GM11168 (cell line): Measurements from ENCODE around the gene BMAL2.

Source experiments
- in situ Hi-C: fragments of 300-500 bp; cut with MboI; formaldehyde crosslinking; loops from one replicate; pipeline ENCODE4 v1.12.0; 2022; ENCODE audit warnings: low sequenced_read_pairs; ENCODE audit not compliant: unreplicated experiment

BMAL2 gene, protein sequence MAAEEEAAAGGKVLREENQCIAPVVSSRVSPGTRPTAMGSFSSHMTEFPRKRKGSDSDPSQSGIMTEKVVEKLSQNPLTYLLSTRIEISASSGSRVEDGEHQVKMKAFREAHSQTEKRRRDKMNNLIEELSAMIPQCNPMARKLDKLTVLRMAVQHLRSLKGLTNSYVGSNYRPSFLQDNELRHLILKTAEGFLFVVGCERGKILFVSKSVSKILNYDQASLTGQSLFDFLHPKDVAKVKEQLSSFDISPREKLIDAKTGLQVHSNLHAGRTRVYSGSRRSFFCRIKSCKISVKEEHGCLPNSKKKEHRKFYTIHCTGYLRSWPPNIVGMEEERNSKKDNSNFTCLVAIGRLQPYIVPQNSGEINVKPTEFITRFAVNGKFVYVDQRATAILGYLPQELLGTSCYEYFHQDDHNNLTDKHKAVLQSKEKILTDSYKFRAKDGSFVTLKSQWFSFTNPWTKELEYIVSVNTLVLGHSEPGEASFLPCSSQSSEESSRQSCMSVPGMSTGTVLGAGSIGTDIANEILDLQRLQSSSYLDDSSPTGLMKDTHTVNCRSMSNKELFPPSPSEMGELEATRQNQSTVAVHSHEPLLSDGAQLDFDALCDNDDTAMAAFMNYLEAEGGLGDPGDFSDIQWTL

DNA sequence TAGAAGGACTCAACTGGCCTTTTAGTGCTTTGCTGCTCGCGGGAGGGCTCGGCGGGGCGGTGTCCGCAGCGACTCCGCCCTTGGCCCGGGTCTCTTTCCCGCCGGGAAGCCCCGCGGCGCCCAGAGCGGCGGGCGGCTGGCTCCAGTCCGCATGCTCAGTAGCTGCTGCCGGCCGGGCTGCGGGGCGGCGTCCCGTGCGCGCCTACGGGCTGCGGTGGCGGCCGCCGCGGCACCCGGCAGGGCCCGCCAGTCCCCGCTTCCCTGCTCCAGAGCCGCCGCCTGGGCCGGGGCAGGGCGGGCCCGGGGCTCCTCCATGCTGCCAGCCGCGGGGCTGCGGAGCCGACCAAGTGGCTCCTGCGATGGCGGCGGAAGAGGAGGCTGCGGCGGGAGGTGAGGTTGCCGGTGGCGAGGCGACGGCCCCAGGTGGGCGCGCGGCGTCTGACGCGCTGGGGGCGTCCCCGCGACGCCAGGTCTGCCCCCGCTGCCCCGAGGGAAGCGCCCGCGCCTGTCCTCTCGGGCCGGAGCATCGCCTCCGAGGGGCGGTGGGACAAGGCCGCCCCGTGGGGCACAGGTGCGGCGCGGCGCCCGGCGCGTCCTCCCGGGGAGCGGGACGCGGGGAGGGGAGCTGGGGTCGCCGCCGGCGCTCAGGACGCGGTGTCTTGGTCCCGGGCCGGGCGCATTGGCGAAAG is at the start of gene BMAL2:
BMAL2 (plus strand) TSS at position 123 of the 689 bp plus-strand sequence; CDS start at position 360, 237 bp downstream.
- in situ Hi-C loops, result no loop called here

DNA sequence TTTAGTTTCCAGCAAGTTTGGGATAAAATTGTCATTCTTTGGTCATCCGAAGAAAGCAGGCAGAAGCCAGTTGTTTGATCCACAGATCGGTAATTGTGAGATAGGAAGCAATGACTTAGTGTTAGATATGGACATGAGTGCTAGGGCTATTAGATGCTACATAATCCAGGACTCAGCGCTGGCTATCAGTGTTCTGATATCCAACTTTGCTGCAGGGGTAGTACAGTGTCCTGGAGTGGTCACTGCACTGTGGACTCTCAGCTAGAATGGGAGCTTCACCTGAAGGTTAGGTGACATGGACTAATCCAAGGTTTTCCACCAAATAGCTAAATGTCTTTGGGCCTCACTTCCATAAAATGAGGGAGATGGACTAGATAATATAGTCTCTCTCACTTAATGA is 48.6 kb upstream of the BMAL2 start:
- in situ Hi-C loops, result no loop called here

DNA sequence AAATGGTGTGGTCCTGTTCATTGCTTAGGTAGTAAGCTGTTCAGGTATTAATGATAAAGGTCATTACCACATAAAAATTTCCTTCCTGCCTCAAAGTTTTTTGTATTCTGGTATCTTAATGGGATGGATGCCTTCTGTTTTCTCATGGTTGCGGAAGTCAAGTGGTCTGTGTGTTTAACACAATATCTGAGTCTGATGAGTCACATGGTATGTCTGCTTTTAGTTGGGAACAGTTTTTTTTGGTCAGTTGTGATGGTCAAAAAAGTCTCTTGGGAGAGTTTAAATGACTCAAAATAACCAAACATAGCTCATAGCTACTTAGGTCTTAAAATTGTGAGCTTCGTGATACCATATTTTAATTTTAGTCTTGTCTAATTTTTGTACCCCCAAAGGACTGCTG is 47.9 kb upstream of the BMAL2 start:
- in situ Hi-C loops, result no loop called here

DNA sequence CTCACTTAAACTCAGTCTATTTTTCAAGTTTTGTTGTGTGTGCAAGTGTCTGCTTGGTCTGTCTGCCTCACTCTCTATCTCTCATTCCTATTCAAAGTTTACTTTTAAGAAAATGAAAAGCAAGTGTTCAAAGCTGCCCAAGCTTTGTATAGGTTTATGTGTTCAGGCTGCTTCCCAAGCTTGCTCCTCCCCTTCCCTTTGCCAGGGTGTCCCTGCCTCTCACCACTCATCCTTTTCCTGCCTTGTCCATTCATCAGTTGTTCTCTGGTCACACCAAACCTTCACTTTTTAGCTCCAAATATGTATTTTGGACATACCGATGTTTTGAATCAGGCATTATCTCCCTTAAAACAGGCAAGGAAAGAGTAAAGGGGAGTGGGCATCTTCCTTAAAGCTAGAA is 47.2 kb upstream of the BMAL2 start:
- in situ Hi-C loops, result no loop called here

DNA sequence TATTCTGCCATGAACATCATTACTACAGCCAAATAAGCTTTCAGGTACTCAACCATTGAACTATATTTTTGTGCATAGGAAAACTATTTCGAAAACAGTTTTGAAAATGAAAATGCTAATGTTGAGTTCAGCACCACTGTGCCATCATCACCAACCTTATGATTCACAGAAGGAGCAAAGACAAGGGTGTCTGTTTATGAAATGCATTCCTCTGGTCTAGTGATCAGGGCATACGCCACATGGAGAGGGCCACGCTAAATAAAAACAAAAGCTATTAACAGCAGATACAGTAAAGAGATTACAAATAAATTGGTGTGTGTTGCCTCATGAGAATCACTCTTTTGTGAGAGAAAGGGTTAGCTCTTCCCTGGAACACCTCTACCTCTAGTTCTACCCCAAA is 43.2 kb upstream of the BMAL2 start:
- in situ Hi-C loops, result no loop called here

DNA sequence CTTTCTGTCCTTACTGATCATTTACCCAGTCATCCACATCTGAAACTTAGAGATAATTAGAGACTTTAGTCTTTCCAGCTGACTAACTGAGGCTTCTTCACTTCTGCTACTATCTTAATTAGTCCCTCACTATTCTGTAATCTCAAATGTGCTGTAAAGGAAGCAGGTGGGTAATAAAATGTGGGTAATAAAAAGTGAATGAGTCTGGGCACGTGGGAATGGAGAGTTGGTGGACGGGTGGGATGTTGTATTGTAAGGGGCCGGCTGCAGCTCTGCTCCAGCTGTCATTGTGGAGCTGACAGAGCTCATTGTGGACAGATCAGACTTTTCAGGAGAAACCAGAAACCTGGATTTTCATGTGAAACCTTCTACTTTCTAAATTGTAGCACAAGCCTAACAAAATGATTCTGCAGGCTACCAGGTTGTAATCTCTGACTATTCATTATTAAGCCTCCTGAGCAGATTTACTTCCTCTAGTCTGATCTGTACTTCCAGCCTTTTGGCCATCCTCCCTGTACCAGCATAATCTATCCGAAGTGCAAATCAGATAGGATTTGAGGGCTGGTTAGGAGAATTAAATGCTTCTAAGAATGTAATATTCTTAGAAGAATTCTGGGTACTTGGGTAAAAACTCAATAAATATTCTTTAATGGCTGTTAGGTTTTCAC is 42.0 kb upstream of the BMAL2 start:
- in situ Hi-C loops, result no loop called here

DNA sequence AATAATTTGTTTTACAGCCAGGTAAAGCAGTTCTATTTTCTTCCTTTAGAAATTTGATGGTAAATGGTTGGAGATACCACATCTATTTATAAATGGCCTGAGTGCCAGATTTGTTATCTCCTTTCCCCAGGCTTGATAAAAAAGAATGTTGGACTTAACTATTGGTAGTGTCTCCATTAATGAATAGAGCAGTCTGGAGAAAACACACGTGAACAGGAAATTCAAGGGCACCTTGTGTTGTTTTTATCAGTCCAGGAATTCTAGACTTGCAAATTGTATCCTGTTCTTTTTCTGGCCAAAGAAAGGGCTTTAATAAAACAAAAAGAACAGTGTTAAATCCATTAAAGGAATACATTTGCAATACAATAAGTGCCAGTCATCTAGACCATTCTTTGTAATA is 40.8 kb upstream of the BMAL2 start:
- in situ Hi-C loops, result no loop called here

DNA sequence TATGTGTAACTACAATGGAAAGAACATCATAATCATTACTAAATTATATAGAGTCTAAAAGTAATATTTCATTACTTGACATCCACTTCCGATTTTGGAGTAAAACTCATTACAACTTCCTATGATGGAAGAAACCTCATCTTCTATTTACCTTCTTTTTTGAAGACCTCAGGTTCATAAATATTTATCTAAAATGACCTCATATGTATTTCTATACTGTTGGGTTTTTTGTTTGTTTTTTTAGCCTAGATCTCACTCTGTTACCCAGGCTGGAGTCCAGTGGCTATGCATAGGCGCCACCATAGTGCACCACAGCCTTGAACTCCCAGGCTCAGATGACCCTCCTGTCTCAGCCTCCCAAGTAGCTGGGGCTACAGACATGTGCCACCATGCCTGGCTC is 39.9 kb upstream of the BMAL2 start:
- in situ Hi-C loops, result no loop called here

DNA sequence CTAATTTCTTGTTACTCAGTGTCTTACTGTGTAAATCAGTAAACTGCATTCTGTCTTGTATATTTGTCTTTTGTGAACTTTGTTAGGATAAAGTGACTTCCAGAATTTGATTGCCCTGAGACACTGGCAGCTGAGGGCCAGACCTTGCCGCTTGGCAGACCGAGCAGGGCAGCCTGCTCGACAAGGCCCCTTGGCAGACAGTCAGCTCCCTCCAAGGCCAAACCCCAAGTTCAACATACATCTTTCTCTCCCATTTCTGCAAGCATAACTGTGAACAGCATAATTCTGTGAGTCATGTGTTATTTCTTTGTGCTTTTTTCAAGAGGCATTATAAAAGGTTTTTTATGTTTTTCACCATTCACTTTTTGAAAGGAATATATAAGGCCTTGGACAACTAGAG is 39.2 kb upstream of the BMAL2 start:
- in situ Hi-C loops, result no loop called here

DNA sequence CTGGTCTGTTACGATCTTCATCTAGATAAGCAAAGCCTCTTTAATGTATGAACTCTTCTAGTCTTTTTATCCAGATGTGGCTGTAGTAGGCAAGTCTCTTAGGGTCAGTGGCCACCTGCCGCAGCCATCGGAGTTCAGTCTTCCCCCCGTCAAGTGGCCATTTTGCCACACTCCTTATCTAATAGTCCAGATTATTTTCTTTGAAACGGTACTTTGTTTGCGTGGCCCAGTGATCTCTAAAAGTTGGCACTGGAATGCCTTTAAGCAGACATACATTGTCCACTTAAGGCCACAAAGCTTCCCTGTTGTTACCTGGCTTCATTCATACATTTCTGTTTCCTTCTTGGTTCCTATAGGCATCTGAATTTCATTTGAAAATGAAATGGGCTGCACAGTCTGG is 36.0 kb upstream of the BMAL2 start:
- in situ Hi-C loops, result no loop called here

DNA sequence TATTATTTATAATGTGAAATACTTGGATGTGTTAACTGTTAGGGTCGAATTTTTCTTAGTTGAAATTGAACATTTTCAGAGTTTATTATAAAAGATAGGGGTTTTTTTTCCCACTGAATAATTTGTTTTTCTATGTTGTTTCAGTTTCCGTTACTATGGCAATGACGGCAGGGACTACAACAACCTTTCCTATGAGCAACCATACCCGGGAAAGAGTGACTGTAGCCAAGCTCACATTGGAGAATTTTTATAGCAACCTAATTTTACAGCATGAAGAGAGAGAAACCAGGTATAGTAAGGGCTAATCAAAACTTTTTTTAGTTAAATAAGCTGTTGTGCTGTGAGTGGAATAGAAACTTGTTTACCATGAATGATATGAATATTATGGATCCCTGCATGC is 35.1 kb upstream of the BMAL2 start:
- in situ Hi-C loops, result no loop called here

DNA sequence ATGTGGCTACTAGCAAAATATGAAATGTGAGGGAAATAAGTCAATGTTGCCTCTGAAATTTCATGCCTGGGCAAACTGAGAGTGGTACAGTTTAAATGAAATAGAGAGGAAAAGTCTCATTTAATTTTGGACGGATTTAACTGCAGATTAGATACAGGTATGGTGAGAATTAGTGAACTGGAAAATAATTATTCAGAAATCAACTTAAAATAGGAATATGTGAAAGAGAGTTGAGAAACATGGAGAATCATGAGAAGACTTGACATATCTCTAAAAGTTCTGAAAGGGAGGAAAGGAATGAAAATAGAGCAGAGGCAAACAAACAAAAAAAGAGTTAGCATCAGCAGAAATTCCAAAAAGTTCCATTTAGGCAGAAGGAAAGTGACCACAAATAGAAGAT is 33.5 kb upstream of the BMAL2 start:
- in situ Hi-C loops, result no loop called here

DNA sequence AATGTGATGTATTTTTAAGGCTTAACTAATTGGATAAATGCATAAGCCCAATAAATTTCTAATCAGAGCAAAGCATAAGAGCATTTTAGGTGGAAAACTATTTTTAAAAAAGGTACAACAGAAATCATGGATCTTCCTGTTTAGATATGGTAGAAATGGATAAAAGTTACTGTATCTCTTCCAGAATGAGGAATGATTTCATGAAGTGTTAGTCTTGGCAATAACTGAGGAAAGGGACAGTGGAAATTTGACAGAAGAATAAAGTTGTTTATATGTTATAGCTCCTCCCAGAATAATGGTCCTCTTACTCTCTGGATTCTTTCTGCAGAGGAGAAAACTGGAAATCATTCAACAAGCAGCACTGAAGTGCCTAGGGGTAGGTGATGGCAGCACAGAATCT is 32.4 kb upstream of the BMAL2 start:
- in situ Hi-C loops, result loop anchor here (10.0 kb wide), 1 partner anchor 255 kb away; no protein-coding TSS in a partner anchor

DNA sequence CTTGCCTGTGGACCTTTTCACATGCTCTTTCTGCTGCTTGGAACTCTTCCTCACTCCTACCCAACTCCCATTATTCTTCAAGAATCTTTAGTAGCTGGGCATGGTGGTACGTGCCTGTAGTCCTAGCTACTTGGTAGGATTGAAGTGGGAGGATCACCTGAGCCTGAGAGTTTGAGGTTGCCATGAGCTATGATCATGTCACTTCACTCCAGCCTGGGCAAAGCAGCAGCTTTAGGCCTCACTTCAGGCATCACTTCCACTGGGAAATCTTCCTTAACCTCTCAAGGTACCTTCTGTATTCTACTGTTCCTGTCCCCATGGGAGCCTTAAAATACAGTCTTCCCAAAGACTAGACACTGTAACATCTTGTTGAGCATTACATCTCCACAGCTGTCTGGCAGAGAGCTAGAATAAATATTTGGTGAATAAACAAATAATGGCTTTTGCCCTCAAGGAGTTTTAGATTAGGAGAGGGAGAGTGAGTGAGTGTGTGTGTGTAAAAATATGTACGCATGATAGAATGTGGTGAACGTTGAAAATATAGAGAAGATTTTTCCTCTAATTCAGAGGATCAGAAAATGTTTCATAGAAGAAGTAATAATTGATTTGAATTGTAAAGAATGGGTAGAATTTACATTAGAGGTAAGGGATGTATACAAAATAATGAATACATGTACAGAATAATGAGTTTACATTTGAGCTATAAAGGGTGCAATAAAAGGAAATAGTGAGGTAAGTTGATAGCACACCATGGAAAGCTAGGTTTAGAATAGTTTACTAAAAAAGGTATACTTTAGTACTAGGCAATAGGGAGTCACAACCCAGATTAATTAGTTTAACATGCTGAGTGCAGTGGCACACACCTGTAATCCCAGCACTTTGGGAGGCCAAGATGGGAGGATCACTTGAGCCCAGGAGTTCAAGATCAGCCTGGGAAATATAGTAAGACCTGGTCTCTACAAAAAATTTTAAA is 29.2 kb upstream of the BMAL2 start:
- in situ Hi-C loops, result loop anchor here (10.0 kb wide), 1 partner anchor 259 kb away; no protein-coding TSS in a partner anchor

DNA sequence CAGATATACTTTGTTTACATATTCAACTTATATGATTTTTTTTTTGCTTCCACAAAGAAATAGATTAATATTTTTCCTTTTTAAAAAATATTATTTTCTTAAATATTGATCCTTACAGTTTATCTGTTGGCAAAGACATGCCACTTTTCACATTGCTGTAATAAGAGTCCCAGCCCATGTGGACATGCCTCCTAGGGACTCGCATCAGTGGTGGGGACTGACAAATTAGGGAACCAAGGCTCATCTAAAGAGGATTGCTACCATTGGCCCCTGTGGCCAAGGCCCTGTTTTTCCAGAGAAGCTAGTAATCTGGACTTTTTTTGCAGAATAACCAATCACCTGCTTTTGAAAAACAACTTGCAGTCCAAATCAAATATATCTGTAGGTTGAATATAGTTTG is 27.8 kb upstream of the BMAL2 start:
- in situ Hi-C loops, result loop anchor here (10.0 kb wide), 1 partner anchor 260 kb away; no protein-coding TSS in a partner anchor

DNA sequence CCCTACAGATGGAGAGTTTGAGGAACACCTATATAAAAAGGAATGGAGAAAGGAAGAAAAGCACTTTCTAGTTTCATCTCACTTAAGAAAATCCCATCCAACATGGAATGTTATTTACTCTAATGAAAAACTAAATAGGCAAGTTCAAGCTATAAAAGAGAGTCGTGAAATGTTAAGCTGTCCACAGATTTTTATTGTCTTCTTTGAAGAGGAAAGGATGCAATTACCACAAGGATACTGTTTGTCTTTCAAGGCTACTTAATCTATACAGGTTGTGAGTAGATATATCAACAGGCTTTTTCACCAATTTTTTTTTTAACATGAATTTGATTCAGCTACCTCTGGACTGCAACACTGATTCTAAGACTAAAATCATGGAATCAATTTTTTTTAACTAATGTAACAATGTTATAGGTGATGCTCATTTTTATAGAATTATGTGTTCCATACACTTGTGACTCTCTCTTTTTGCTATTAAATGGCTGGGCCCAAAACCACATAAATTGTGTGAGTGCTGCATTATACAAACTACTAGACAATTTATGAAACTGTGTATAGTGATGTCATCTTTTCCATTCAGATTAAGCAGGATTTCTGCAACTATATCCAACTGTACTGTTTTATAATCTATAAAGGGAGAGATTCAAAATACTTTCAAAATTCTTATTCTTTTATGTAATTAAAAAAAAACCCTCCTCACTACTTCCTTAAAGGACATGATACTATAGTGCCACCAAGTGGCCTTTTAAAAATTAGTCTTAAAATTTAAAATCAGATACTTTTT is 26.8 kb upstream of the BMAL2 start:
- in situ Hi-C loops, result loop anchor here (10.0 kb wide), 1 partner anchor 261 kb away; no protein-coding TSS in a partner anchor

DNA sequence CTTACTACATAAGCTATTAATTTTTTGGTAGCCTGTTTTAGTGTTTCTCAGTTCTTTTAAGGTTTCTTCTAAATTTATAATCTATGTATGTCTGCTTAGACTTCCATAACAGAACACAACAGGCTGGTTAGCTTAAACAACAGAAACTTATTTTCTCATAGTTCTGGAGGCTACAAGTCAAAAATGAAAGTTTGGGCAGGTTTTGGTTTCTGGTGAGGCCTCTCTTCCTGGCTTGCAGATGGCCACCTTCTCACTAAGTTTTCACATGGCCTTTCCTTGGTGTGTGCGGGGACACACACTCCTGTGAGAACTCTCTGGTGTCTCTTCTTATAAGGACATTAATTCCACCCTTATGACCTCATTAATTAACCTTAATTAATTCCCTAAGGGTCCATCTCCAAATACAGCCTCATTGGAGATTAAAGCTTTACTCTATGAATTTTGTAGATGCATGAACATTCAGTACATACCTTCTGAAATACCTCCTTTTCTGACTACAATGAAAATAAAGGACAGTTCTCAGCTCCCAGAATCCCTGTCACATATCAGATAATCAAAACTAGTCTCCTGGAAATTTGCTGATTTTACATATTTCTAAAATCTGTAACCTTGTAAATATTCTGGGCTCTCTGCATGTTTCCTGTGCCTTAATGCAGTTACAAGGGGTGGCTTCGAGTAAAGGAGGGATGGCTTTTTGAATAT is 23.2 kb upstream of the BMAL2 start:
- in situ Hi-C loops, result loop anchor here (10.0 kb wide), 1 partner anchor 265 kb away; no protein-coding TSS in a partner anchor

DNA sequence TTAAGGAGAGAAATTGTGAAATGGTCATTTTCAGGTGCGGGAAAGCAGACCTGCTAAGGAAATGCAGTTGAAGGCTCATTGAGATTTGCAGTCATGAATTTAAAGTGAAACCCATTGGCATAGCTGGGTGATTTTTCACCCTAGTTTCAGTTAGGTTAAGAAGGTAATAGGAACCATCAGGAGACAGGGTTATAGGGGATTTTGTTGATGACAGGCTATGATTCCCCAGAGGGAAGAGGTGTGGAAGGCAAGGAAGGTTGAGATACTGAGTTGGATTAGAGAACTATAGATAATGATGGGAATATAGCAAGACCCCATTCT is 22.7 kb upstream of the BMAL2 start:
- in situ Hi-C loops, result loop anchor here (10.0 kb wide), 1 partner anchor 265 kb away; no protein-coding TSS in a partner anchor
